B cell (primary cell): ENCODE data around the gene ABCA6. TPM values are rescaled to one million over a fixed set of nuclear protein-coding genes. Genes with fewer than 3 reads are reported as not detected.

Experiments used
- ATAC-seq: fragments of 200-7000 bp; cut with Tn5 transposase; one replicate; pipeline ENCODE4 v1.10.0; 2021; ENCODE audit warnings: low read depth, mild to moderate bottlenecking, moderate number of reproducible peaks, moderate library complexity
- CTCF ChIA-PET: fragments of 350-600 bp; sonication (Branson Sonifier 250); formaldehyde crosslinking; loops from one replicate; lab custom pipeline; 2021; ENCODE audit warnings: antibody characterized with exemption, inconsistent platforms; lab: Charles Lee
- POLR2A ChIA-PET: fragments of 350-600 bp; sonication (Branson Sonifier 250); formaldehyde crosslinking; loops from one replicate; lab custom pipeline; 2021; ENCODE audit warnings: antibody characterized with exemption; lab: Charles Lee
- DNase-seq: peaks from one replicate; pipeline ENCODE4 v3.0.0; 2013
- H2AFZ ChIP-seq: 2 replicates; pipeline ENCODE4 v1.6.1; 2012; ENCODE audit warnings: mild to moderate bottlenecking, low read depth, low read length; ENCODE audit not compliant: insufficient read depth, poor library complexity, severe bottlenecking
- H3K27ac ChIP-seq, 2 donors: 1 replicate in 1 of 2; 2 replicates in 1 of 2; pipeline ENCODE4 v1.5.1; 2012 to 2013; ENCODE audit warnings: low read length in 2 of 2, mild to moderate bottlenecking in 2 of 2, moderate library complexity in 1 of 2
- H3K27me3 ChIP-seq, 4 experiments: fragments of 200-600 bp in 1 of 4; sonication (generic) in 1 of 4; replicated peaks in 1 of 4; 1 replicate in 2 of 4; 2 replicates in 2 of 4; pipeline versions ENCODE4 v1.6.1 to v1.7.0; 2013 to 2016; ENCODE audit warnings: low read length in 3 of 4, mild to moderate bottlenecking in 2 of 4, mixed read lengths in 1 of 4, moderate library complexity in 1 of 4; ENCODE audit not compliant: insufficient read depth in 4 of 4, control insufficient read depth in 3 of 4; ENCODE audit errors: control extremely low read depth in 1 of 4
- H3K36me3 ChIP-seq, 2 experiments: replicated peaks in 1 of 2; 1 replicate in 1 of 2; 2 replicates in 1 of 2; pipeline versions ENCODE4 v1.6.1 to v1.7.1; 2013; ENCODE audit warnings: low read length in 1 of 2; ENCODE audit not compliant: insufficient read depth in 2 of 2, control insufficient read depth in 1 of 2; ENCODE audit errors: control extremely low read depth in 1 of 2, extremely low read depth in 1 of 2
- H3K4me1 ChIP-seq, 2 donors: fragments of 200-600 bp in 1 of 2; sonication (generic) in 1 of 2; 1 replicate in 1 of 2; 2 replicates in 1 of 2; pipeline versions ENCODE4 v1.5.1 to v1.6.1; 2013 to 2017; ENCODE audit warnings: low read length in 2 of 2; ENCODE audit not compliant: control insufficient read depth in 2 of 2, insufficient read depth in 2 of 2
- H3K4me2 ChIP-seq: replicated peaks from 2 replicates; pipeline ENCODE3; 2012; ENCODE audit warnings: mild to moderate bottlenecking, low read depth, low read length; ENCODE audit not compliant: poor library complexity, severe bottlenecking
- H3K4me3 ChIP-seq, 5 experiments: fragments of 200-600 bp in 1 of 5; sonication (generic) in 1 of 5; 1 replicate in 3 of 5; 2 replicates in 2 of 5; pipeline versions ENCODE4 v1.5.1 to v1.7.0; 2011 to 2016; ENCODE audit warnings: low read length in 4 of 5, mild to moderate bottlenecking in 4 of 5, low read depth in 2 of 5, control low read depth in 1 of 5, moderate library complexity in 1 of 5; ENCODE audit not compliant: insufficient read depth in 1 of 5; ENCODE audit errors: control extremely low read depth in 1 of 5, extremely low read depth in 1 of 5
- H3K79me2 ChIP-seq: fragments of 200-600 bp; sonication (generic); one replicate; pipeline ENCODE4 v1.6.0; 2016; ENCODE audit warnings: low read length; ENCODE audit not compliant: control insufficient read depth, insufficient read depth
- H3K9ac ChIP-seq: fragments of 200-600 bp; sonication (generic); 2 replicates; pipeline ENCODE4 v1.6.1; 2017; ENCODE audit warnings: mild to moderate bottlenecking, low read length, moderate library complexity
- H3K9me3 ChIP-seq, 3 donors: one replicate each; pipeline versions ENCODE4 v1.6.1 to v1.7.1; 2013; ENCODE audit warnings: low read length in 2 of 3; ENCODE audit not compliant: control insufficient read depth in 2 of 3, insufficient read depth in 1 of 3; ENCODE audit errors: control extremely low read depth in 1 of 3
- H4K20me1 ChIP-seq: 2 replicates; pipeline ENCODE4 v1.6.0; 2012; ENCODE audit warnings: mild to moderate bottlenecking, low read length; ENCODE audit not compliant: insufficient read depth, control insufficient read depth, poor library complexity, severe bottlenecking
- H3K27ac Mint-ChIP-seq: one replicate; pipeline ENCODE4 v1.8.0; 2021; ENCODE audit warnings: mixed read lengths
- H3K27me3 Mint-ChIP-seq: one replicate; pipeline ENCODE4 v1.8.0; 2021; ENCODE audit warnings: mixed read lengths
- H3K4me1 Mint-ChIP-seq: one replicate; pipeline ENCODE4 v1.8.0; 2021; ENCODE audit warnings: mixed read lengths
- H3K4me3 Mint-ChIP-seq: one replicate; pipeline ENCODE4 v1.8.0; 2021; ENCODE audit warnings: mixed read lengths
- H3K9me3 Mint-ChIP-seq: one replicate; pipeline ENCODE4 v1.8.0; 2022; ENCODE audit warnings: mixed read lengths; ENCODE audit not compliant: insufficient read depth
- CTCF ChIP-seq: fragments of 200-600 bp; IDR thresholded peaks from one replicate; pipeline ENCODE4 v1.8.0; 2022; ENCODE audit warnings: antibody characterized with exemption, mild to moderate bottlenecking
- EZH2 ChIP-seq: IDR thresholded peaks from 2 replicates; pipeline ENCODE4 v1.6.1; 2012; ENCODE audit warnings: borderline replicate concordance, low read depth, mild to moderate bottlenecking, moderate library complexity, low read length; ENCODE audit not compliant: insufficient read depth, poor library complexity, severe bottlenecking
- WGBS: methylation state at CpG from one replicate; pipeline ENCODE4 v1.1.5; 2013; ENCODE audit warnings: missing lambda C conversion rate; ENCODE audit not compliant: insufficient coverage; 5-methylcytosine and 5-hydroxymethylcytosine counted together
- intact Hi-C: fragments of 100-400 bp; cut with micrococcal nuclease; formaldehyde crosslinking; loops from one replicate; pipeline ENCODE4 v1.10.0; 2022
- polyA plus RNA-seq: library from polyadenylated mRNA; depleted of rRNA; stranded (reverse); fragments of >200 nt; gene quantifications from 2 replicates; pipeline ENCODE4 v1.2.3, GENCODE V29; 2012
- total RNA-seq, 2 donors: library from RNA; stranded (reverse); fragments of 120-200 nt in 1 of 2; gene quantifications; 1 replicate in 1 of 2; 2 replicates in 1 of 2; pipeline versions ENCODE4 v1.2.3 to v1.2.4, GENCODE V29; 2013 to 2022

ABCA6 gene
- total and polyA plus RNA-seq, 2 donors (not counting 1 experiment from before 2014, with no cell fraction given) = 0.18 to 1.4 TPM

DNA sequence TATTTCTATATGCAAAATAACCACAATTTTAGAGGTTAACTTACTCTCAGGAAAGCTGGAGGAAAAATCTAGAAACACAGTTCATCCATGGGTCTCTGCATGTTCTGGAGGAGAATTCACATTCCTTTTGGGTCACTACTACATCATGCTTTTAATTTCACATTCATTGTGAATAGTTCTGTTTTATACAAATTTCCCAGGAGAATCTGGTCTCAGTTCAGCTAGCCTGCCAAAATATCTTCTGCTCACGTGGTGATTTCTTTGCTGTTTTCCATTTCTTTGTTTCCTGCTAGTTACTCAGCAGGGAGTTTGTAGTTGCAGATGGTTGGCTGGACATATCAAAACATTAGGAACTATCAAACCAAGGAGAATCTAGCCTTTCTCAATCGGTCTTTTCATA, 80.9 kb downstream of the ABCA6 start, which contains the start of gene ABCA9:
ABCA9 (minus strand) TSS at position 106 of the 400 bp plus-strand sequence. CDS start 9,801 bp downstream, outside the sequence.
- Histone ChIP-seq H3K4me1 (no peaks in the 10 kb centered on the region), H3K4me2 (no peak within 1 kb of the TSS), H3K36me3 (no peaks in the 10 kb centered on the region), H3K4me3 (no peak within 1 kb of the TSS), H3K27me3 (no peaks in the 10 kb centered on the region), H3K9ac (no peak within 1 kb of the TSS), H2AFZ (peak within 1 kb of the TSS; percentile 12), H3K79me2 (no peaks in the 10 kb centered on the region), H3K27ac (no peak within 1 kb of the TSS), H3K9me3 (peaks cover 0 to 6% (median 0%) of the 10 kb centered on the region in 3 donors), H4K20me1 (no peaks in the 10 kb centered on the region)
- 0% methylated on average over 1 of the region's 2 CpGs for WGBS
- DNase-seq (no peak), ATAC-seq (no peak)
- ChIA-PET CTCF (no interaction called here), POLR2A (no interaction called here)
- TF ChIP-seq EZH2 = no peak
- TF ChIP-seq CTCF = no peak
- Mint-ChIP-seq H3K27ac (no peak within 1 kb of the TSS), H3K27me3 (no peaks in the 10 kb centered on the region), H3K9me3 (peaks cover 10% of the 10 kb centered on the region), H3K4me3 (no peak within 1 kb of the TSS), H3K4me1 (peaks cover 12% of the 10 kb centered on the region)
- intact Hi-C loops = no loop called here

DNA sequence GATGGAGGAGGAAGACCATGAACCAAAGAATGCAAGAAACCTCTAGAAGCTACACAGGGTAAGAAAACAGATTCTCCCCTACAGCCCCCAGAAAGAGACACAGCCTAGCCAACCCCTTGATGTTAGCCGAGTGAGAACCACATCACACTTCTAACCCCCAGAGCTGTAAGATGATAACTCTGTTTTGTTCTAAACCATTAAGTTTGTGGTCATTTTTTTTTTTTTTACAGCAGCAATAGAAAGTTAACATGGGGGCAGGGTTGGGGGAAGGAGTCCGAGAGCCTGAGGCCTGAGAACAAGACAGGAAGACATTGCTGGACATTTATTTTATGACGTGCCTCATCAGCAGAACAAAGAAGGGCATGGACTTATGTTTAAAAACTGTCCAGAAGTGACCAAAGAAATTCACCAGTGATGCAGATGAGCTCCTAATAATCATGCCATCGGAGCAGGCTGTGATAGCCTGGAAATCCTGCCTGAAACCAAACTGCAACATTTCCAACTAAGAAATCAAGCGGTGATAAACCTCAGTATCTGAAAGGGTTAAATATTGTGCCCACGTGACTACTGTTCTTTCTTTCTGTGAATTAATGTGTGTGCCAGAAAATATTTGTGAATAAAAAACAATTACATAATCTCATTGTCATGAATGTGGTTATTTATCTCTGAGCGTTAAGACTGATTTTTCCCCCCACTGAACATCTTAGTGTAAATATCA, 82.1 kb downstream of the ABCA6 start:
- Histone ChIP-seq H3K9me3 (peaks cover 0 to 6% (median 0%) of the 10 kb centered on the region in 3 donors), H3K9ac (no peak overlapping the region), H3K4me1 (no peaks in the 10 kb centered on the region), H3K27ac (no peak overlapping the region), H3K4me3 (no peak overlapping the region), H4K20me1 (no peaks in the 10 kb centered on the region), H3K4me2 (no peak overlapping the region), H3K36me3 (no peaks in the 10 kb centered on the region), H2AFZ (no peak overlapping the region), H3K27me3 (no peaks in the 10 kb centered on the region), H3K79me2 (no peaks in the 10 kb centered on the region)
- Mint-ChIP-seq H3K9me3 (peaks cover 14% of the 10 kb centered on the region), H3K4me3 (no peak overlapping the region), H3K4me1 (peaks cover 12% of the 10 kb centered on the region), H3K27me3 (no peaks in the 10 kb centered on the region), H3K27ac (no peak overlapping the region)
- TF ChIP-seq CTCF (no peak), EZH2 (no peak)
- intact Hi-C loops = no loop called here
- 59% methylated on average over 3 of the region's 7 CpGs for WGBS
- ChIA-PET POLR2A (no interaction called here), CTCF (no interaction called here)
- no peak for DNase-seq
- ATAC-seq = no peak
